Fibroblast of lung (primary cell): ENCODE measurements around the gene LRRC8E.

ENCODE experiments used
- EZH2 ChIP-seq: IDR thresholded peaks from 2 replicates; pipeline ENCODE4 v1.5.1; 2012; ENCODE audit warnings: low read length, control low read depth, mild to moderate bottlenecking; ENCODE audit errors: missing control alignments
- TF ChIP-seq, protein P1 (sequence below), 2 donors: IDR thresholded peaks in 1 of 2; conservative IDR thresholded peaks in 1 of 2; 1 replicate in 1 of 2; 2 replicates in 1 of 2; pipeline ENCODE4 v1.5.1; 2011 to 2012; ENCODE audit warnings: low read length in 2 of 2, control low read depth in 1 of 2, inconsistent platforms in 1 of 2, low read depth in 1 of 2, mild to moderate bottlenecking in 1 of 2

DNA sequence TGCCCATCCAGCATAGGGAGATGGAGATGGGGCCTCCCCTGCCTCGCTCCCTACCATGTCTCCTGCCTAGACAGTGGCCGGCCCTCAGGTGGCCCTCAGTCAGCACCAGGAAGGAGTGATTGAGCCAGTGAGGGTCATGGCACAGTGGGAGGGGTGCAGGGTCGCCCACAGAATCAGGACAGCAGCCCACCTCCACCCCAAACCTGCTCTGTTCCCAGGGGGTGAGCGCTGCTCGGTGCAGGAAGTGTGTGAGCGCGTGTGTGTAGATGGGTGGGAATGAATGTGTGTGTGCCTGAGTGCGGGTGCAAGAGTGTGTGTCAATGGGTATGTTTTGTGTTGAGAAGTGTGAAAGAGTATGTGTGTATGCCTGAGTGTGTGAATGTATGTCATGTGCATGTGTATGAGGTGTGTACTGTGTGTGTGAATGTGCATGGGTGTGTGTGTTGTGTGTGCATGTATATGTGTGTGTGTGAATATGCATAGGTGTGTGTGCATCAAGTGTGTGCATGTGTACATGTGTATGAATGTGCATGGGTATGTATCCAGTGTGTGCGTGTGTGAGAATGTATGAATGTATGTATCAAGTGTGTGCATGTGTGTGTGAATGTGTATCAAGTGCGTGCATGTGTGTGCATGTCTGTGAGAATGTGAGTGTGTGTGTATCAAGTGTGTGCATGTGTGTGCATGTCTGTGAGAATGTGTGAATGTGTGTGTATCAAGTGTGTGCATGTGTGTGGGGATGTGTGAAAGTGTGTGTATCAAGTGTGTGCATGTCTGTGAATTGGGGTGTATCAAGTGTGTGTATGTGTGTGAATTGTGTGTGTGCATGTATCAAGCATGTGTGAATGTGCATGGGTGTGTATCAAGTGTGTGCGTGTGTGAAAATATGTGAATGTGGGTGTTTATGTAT is 46.3 kb upstream of the LRRC8E start:
- TF ChIP-seq, protein P1, sequence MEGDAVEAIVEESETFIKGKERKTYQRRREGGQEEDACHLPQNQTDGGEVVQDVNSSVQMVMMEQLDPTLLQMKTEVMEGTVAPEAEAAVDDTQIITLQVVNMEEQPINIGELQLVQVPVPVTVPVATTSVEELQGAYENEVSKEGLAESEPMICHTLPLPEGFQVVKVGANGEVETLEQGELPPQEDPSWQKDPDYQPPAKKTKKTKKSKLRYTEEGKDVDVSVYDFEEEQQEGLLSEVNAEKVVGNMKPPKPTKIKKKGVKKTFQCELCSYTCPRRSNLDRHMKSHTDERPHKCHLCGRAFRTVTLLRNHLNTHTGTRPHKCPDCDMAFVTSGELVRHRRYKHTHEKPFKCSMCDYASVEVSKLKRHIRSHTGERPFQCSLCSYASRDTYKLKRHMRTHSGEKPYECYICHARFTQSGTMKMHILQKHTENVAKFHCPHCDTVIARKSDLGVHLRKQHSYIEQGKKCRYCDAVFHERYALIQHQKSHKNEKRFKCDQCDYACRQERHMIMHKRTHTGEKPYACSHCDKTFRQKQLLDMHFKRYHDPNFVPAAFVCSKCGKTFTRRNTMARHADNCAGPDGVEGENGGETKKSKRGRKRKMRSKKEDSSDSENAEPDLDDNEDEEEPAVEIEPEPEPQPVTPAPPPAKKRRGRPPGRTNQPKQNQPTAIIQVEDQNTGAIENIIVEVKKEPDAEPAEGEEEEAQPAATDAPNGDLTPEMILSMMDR (conservative IDR thresholded peaks at IDR 0.05 in 1 of 2, IDR thresholded peaks at IDR 0.05 in 1 of 2; ENCODE audit: low read depth in 1 of 2, low read length in 2 of 2): no peak
- no peak for TF ChIP-seq EZH2
